NOMO-1 treated with dmso at 0.1 percent for 144 hours (cell line): ENCODE results near the gene PRAF2.

ENCODE experiments used
- DNase-seq: peaks from one replicate; lab custom pipeline; 2025; ENCODE audit not compliant: unreplicated experiment; lab: John Stamatoyannopoulos, UW

PRAF2 gene

DNA sequence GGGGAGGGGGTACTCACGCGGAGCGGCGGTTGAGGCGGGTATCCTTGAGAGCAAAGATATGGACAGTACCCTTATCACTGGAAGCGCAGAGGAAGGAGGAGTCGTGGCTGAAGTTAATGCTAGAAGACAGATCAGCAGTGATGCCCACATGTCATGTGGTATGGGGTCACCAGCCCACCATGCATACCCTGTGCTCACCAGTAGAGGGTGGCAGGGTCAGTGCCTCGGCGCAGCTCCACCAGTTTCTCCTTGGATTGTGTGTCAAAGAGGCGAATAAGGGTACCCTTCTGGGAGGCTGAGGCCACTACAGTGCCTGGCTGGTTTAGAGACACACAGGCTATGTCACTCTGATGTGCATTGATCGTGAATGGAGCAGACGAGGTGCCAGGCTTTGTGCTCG is 1.5 kb upstream of the PRAF2 start:
- no peak for DNase-seq

DNA sequence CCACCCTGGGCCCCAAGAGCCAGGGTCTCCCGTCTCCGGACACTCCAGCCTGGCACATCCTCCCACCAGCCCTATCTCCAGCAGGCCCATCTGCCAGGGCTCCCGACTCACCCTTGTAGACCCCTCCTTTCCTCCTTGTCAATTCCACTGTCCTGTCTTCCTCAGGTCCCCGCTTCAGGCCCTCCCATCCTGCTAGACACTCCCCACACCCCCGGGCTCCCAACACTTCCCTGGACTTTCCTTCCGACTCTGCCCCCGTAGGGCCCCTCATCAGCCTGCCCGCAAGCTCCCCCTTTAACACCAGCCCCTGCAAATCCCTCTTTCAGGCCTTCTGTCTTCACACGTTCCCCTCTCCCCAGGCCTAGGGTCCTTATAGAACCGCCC is 1.1 kb downstream of the PRAF2 start:
- DNase-seq: no peak

DNA sequence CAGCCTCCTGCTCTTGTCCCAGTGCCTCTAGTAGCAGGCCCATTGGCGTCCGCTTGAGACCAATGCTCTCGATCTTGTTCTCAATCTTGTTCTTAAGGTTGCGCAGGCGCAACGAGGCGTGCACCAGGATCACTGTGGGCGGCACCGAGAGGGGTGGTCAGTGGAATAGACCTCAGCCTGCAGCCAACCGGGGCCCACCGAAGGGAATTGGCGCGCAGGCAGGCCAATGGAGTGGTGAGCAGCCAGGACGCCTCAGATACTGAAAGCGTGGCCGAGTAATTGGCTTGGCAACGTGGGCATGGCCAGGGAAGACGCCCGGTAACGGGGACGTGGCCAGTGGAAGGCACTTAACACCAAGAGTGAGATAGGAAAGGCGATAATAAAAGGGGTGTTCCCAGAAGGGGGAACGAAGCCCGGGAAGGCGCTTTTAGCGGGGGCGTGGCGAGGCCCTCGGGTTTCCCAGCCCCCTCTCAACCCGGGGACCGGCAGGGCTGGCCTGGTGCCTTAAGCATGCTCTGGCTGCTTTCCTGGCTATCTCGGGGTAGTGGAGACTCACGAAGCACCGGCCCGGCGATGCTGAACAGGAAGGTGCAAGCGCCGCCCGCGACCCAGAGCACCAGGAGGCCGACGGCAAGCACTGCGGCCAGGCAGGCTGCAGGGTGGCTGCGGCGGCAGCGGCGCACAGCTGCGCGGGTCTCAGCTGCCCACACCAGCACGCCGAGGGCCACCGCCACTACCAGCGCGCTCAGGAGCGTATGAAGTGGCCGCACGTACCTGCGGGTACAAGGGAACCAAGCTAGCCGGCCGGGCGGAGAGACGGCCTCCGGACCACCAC is 1.7 kb downstream of the PRAF2 start:
- DNase-seq: no peak

DNA sequence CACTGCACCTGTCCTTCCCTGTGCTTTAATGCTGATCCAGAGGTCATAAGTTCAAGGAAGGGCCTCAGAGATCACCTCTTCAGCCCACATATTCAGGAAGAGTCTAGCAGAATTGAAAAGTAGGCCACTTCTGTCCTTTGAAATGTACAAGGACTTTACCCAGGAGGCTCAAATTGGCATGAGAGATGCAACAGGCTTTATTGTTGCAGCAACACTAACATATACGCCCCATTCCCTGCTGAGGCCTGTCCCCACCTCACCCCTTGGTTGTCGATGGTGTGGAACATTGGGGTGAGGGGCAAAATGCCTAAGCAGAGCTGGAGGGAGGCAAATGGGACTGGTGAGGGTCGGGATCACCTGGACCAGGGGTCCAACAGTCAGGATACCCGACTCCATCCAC is 2.8 kb downstream of the PRAF2 start:
- DNase-seq: no peak

DNA sequence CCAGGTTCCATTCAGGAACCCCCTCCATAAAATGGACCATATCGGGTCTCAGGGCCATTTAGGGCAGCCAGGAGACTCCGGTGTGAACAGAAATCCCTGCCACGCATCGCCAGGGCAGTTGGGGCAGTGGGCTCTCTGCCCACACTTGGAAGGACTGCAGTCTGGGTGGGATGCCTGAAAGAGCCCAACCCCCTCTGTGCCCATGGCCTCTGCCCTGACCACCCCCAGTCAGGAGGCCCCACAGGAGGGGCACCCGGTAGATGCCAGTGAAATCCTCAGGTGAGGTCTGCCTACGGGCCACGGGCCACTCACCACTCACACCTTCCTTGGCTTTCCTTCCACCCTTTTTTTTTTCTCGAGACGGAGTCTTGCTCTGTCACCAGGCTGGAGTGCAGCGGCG is 4.8 kb downstream of the PRAF2 start:
- DNase-seq: no peak

DNA sequence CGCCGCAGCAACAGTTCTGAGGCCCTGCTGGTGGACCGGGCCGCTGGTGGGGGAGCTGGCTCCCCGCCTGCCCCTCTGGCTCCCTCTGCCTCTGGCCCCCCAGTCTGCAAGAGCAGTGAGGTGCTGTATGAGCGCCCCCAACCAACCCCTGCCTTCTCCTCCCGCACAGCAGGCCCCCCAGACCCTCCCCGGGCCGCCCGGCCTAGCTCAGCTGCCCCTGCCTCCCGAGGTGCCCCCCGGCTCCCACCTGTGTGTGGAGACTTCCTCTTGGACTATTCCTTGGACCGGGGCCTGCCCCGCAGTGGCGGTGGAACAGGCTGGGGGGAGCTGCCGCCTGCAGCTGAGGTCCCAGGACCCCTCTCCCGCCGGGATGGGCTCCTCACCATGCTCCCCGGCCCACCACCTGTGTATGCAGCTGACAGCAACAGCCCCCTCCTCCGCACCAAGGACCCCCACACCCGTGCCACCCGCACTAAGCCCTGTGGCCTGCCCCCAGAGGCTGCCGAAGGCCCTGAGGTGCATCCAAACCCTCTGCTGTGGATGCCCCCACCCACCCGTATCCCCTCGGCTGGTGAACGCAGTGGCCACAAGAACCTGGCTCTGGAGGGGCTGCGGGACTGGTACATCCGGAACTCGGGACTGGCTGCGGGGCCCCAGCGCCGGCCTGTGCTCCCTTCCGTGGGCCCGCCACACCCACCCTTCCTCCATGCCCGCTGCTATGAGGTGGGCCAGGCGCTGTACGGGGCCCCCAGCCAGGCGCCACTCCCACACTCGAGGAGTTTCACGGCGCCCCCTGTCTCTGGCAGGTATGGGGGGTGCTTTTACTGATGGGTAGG is 6.3 kb downstream of the PRAF2 start:
- no peak for DNase-seq

DNA sequence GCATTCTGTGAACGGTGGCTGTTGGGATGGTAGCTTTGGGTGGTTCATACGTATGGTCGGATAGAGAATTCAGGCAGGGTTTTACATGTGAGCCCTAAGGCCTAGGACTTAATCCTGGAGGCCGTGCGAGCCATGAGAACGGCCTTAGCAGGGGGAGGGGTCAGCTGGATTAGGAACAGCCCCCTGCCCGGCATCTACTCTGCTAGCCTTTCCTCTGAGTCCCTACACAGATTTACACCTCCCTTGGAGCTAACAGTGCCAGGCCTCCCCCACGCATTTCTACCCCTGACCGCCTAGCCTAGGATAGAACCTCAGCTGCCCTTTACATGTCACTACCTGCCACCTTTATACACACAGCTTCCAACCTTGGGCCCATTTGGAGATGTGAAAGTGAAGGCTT is 7.1 kb downstream of the PRAF2 start:
- DNase-seq: no peak

DNA sequence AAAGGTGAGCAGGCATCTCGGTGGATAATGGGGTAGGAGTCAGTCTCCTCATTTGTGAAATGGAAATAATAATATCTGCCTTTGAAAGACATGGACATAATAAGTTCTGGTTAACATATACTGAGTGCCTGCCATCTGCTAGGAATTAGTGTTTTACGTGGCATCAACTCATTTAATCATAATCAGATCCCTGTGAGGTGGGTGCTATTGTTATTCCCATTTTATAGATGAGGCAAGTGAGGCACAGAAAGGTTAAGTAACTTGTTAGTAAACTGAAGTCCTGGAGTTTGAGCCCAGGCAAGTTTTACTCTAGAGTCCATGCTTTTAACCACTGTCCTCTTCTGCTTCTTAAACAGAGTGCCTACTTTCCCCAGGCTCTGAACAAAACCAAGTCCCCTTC is 7.5 kb downstream of the PRAF2 start:
- no peak for DNase-seq

DNA sequence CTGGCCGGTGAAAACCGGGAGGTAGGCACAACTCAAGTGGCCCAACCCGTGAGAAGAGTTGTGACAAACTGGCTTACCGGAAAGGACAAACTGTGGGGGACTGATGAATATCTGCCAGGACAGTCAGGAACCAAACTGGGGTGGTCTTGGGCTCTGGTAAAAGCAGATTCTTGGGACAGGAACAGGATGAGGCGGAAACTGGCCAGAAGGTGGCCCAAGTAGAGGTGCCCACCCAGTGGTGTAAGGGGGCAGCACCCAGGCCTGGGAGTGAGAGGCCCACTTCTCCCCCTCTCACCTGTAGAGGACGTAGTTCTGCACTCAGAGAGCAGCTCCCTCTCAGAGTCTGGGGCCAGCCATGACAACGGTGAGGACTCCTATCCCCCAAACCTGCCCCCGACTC is 9.1 kb downstream of the PRAF2 start:
- DNase-seq: no peak

DNA sequence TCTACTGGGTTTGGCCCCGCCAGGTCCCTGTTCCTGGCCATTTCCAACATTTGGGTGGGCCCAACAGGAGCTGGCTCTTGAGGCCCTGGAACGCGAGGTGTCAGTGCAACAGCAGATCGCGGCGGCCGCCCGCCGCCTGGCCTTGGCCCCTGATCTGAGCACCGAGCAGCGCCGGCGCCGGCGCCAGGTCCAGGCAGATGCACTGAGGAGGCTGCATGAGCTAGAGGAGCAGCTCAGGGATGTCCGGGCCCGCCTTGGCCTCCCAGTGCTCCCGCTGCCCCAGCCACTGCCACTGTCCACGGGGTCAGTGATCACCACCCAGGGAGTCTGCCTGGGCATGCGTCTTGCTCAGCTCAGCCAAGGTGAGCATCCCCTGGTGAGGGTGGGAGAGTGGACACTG is 9.5 kb downstream of the PRAF2 start:
- no peak for DNase-seq

DNA sequence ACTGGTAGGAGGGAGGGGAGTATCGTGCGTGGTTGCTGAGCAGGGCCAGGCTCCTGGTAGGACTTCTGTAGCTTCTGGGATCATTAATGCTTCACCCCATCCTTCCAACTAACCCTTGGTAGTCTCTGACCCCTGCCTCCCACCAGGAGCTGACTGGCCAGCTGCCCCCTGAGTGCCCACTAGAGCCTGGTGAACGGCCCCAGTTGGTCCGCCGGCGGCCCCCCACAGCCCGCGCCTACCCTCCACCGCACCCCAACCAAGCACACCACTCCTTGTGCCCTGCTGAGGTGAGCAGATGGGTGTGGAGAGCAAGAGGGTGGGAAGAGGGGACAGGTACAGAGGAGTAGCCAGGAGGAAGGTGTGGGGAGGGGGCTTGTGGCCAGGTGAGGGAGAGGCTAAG is 10.1 kb downstream of the PRAF2 start:
- DNase-seq: no peak

DNA sequence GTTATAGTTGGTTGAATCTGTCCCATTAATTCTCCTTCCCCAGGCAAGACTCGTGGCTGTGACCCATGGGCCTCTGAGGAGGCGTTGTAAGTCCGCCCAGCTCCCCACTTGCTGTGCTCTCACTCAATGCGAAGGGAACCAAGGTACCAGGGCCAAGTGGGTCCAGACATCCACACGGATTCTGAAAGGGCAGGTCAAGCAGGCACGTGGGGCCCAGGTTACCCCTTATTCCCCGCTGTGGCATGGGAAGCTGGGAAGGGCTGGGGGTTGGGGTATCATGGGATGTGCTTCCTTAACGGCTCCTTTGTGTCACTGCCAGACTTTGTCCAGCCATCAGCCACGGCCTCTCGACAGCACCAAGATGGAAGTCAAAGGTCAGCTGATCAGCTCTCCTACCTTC is 11.9 kb downstream of the PRAF2 start:
- DNase-seq: no peak

DNA sequence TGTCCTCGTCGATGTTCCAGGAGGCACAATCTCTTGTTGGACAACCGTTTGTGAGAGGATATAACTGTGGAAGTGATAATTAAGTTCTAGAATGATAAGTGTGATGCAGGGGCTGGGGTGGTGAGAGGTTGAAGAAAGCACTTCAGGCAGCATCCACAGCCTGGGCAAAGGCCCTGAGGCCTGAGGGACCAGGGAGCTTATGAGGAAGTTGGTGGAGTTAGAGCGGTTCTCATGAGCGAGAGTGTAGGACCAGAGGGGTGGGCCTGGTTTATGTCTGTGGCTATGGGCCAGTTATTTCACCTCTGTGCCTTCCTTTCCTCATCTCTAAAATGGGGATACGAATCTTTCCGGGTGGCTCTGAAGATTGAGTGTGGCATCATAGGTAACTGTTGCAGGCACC is 12.3 kb downstream of the PRAF2 start:
- DNase-seq: no peak

DNA sequence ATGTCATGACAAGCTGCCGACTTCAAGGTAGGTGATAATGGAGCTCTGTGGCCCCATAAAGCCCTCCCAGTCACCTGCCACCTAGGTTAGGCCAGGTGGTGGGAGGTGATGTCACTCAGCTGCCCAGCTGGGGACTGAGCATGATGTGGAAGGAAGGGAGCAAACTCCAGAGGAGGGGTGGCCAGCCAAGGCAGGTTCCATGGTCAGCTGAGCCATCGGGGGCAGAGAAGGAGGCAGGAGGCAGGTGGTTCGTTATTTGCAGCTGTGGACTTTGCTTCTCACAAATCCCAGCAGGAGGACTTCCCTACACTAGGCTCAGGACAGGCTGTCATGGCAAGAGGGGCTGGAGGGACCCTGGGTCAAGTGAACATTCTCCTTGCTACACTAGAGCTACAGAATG is 12.9 kb downstream of the PRAF2 start:
- no peak for DNase-seq

DNA sequence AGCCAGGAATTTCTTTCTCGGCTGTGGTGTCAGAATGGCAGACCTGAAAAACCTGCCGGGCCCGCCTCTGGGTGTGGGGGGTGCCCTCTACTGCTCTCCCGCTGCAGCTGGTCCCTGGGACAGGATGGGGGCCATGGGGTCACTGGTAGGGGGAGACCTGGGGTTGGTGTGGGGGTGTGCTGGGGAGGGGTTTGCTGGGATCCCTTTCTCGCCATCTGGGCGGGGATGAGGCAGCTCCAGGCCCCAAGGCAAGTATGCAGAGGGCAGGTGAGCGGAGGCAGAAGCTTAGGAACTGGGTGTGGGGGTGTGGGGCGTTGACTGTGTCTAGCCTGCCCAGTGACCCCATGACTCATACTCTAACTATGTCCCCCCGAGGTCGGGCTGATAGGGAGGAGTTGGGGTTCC is 14.1 kb downstream of the PRAF2 start:
- no peak for DNase-seq

DNA sequence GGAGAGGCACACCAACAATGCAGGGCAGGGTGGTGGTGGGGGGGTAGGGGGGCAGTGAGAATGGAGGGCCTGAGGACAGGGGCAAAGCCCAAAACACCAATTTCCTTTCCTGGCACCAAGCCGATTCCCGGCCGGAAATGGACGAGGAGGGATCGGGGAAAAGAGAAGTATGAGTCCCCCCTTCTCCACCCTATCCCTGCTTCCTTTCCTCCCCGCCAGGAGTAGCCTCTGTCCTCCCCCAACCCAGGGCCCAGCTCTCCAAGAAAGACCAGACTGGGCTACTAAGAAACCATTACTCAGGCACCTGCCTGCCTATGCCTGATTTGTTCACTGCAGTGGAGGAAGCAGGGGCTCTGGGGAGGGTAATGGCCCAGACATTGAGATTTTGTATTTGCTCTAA is 14.6 kb downstream of the PRAF2 start:
- DNase-seq: no peak

DNA sequence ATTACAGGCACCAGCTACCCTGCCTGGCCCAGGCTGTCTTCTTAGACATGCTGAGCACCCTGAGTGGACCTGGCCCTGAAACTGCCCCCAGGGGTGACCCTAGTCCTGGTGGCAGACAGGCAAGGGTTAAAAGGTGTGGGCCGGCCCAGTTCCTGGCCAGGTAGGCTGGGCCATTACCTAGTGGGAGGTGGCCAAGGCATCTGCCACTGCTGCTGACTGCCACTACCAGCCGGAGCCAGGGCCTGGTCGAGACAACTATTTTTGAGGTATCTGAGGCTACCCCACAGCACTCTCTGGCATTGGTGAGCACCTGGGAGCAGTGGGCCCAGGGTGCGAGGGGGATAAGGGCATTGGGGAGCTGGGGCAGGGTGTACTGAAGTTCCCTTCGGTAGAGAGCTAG is 15.0 kb downstream of the PRAF2 start, which contains the start of gene CCDC120:
TSS of gene CCDC120 (plus strand) at position 206 of the 400 bp plus-strand sequence. CDS start 3,043 bp downstream, outside the sequence.
- DNase-seq: no peak

DNA sequence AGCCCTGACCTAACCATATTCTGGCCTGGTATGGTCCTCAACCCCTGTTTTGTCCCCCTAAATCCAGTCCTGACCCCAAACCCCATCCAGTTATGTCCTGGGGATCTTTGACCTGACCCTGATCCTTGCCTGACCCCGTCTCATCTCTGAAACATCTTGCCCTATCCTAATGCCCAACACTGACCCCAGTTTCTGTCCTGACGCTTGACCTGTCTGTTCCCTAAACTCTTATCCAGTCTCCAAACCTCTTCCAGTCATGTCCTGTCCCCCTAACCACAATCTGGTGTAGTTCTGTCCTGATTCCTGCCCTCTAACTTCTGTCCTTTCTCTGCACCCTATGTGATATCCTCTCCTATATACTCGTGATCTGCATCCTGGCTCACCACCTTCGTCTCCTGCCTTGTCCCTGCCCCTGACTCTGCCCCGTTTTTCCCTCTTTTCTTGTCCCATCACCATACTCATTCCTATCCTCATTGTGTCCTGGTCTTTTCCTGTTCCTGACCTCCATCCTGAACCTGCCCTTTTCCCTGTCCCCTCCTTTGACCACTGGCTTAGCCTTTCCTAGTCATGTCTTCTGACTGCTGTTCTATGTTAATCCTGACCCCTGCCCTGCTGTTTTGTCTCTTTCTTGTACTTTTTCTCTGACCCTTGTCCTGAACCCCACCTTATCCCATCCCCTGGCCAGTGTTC is 19.6 kb downstream of the PRAF2 start:
- no peak for DNase-seq

DNA sequence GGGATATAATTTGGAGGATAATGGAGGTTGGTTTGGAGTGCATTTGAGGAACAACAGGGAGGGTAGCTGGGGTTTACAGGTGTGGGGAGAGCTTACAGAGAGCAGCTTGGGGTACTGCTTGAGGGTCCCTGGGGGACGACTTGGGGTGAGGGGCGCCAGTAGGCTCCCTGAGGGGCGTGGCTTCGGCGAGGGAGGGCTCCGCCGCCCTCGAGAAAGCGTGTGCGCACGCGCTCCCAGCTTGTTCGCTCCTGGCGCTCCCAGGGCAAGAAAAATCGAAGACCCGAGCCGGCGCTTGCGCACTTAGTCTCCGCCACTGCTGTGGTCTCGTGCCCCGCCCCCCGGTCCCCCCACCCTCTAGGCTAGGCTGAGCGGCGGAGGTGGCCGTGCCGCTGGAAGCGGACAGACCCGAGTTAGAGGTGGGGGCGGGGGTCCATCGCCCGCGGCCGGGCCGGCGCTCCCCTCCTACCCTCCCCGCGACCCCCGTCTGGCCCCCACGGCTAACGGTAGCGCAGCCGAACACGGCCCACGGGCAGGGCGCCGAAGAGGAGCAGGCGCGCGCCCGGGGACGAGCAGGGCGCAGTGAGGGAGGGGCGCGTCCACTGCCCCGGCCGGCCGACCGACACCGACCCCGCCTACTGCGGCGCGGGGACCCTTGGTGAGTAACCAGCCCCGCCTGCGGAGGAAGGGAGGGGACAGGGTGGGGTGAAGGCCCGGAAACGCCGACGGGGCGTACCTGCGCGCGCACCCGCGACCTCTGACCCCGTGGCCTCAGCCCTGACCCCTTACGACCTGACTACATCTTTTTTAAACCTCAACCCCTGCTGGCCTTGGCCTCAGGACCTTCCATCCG is 20.4 kb downstream of the PRAF2 start:
- no peak for DNase-seq

DNA sequence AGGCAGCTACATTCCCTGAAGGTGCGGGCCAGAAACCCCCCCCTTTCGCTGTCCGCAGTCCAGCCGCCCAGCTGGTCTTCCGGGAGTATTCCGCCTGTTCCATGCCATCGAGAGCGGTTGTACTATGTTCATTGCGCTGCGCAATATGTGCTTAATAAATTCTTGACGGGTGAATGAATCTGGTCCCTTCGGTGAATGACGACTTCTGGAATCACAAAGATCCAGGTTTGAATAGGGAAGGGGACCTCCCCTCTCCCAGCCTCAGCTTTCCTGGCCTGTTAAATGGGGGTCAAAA is 29.9 kb downstream of the PRAF2 start:
- no peak for DNase-seq
